OCI-LY7 (cell line): ENCODE results near the gene MPPED1.

Experiments
- EZH2phosphoT487 ChIP-seq: fragments of 200-600 bp; sonication (generic); IDR thresholded peaks from 2 replicates; pipeline ENCODE4 v1.6.1; 2018; ENCODE audit warnings: low read depth, borderline replicate concordance, mild to moderate bottlenecking, mixed run types, antibody characterized with exemption, low read length, moderate library complexity, mixed read lengths
- TF ChIP-seq, protein P1 (sequence below): fragments of 200-600 bp; sonication (generic); conservative IDR thresholded peaks from 2 replicates; pipeline ENCODE4 v1.5.1; 2014; ENCODE audit warnings: mild to moderate bottlenecking, antibody characterized with exemption, low read length, moderate library complexity, mixed read lengths

DNA sequence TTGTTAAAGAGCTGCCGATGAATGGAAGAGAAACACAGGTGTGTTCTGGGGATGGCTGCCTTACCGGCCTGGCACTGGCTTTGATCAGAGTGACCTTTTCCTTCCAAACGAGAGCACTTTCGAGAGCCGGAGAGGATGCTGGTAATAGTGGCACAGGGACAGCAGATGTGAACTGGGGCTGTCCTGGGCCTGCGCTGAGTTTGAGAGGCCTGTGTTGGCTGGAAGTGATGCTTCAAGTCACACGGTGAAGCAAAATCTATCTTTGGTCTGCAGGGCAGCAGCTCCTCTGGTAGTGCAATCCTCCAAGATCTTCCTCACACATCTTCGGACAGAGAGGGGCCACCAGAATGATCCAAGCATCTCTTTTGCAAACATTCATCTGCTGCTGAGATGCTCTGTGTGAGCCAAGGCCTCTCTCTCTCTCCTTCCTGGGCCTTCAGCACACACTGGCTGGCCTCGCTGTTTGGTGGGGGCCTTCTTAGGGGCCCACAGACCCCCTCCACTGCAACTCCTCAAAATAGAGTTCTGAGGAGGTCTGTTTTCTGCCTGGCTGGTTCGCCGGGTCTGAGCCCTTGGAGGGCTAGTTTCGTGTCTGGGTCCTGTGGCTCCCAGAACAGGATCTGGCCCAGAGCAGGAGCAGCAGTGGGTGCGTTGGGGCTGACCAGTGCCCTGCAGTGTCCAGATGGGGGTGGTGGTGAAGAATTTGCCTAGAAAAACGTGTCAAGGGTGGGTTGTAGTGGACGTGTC, 6.4 kb downstream of the MPPED1 start:
- TF ChIP-seq, protein P1, sequence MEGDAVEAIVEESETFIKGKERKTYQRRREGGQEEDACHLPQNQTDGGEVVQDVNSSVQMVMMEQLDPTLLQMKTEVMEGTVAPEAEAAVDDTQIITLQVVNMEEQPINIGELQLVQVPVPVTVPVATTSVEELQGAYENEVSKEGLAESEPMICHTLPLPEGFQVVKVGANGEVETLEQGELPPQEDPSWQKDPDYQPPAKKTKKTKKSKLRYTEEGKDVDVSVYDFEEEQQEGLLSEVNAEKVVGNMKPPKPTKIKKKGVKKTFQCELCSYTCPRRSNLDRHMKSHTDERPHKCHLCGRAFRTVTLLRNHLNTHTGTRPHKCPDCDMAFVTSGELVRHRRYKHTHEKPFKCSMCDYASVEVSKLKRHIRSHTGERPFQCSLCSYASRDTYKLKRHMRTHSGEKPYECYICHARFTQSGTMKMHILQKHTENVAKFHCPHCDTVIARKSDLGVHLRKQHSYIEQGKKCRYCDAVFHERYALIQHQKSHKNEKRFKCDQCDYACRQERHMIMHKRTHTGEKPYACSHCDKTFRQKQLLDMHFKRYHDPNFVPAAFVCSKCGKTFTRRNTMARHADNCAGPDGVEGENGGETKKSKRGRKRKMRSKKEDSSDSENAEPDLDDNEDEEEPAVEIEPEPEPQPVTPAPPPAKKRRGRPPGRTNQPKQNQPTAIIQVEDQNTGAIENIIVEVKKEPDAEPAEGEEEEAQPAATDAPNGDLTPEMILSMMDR: no peak
- TF ChIP-seq EZH2phosphoT487: no peak
